Measurements from ENCODE around the gene TMEM220. TPM values are rescaled to one million over a fixed set of nuclear protein-coding genes. Genes with fewer than 3 reads are reported as not detected.

The TMEM220 gene
- total RNA-seq, 2 experiments from 2014 or later = 2.9 to 3.2 TPM

- no peaks in the 10 kb centered on the region for H3K4me1 Mint-ChIP-seq (ENCODE audit: low read depth)
- DNase-seq (no peak), ATAC-seq (ENCODE audit: poor library complexity) (no peak)
- ChIA-PET CTCF (no interaction called here), POLR2A (no interaction called here)
- TF ChIP-seq CTCF (IDR thresholded peaks at IDR 0.05) = no peak
- H3K27ac Mint-ChIP-seq = no peak overlapping the region
- no peak overlapping the region for H3K4me3 ChIP-seq (ENCODE audit: low read length)
- H3K9me3 Mint-ChIP-seq = peaks cover 2% of the 10 kb centered on the region
- no peaks in the 10 kb centered on the region for H3K4me1 ChIP-seq (ENCODE audit: insufficient read depth, low read length)
- H3K9me3 ChIP-seq (ENCODE audit: control insufficient read depth in 1 of 2, insufficient read depth in 1 of 2, low read length in 2 of 2) = peaks cover 0 to 2% of the 10 kb centered on the region in 2 experiments
- intact Hi-C loops (cut with DNase I, micrococcal nuclease) = no loop called here
- no peaks in the 10 kb centered on the region for H3K27me3 Mint-ChIP-seq
- H3K36me3 Mint-ChIP-seq (ENCODE audit: low read depth) = no peaks in the 10 kb centered on the region
- no peaks in the 10 kb centered on the region for H3K36me3 ChIP-seq (ENCODE audit: insufficient read depth, low read length)
- H3K27ac ChIP-seq (ENCODE audit: low read depth in 1 of 2, low read length in 2 of 2) = no peak overlapping the region
- H3K4me3 Mint-ChIP-seq = no peak overlapping the region
- H3K27me3 ChIP-seq (ENCODE audit: control insufficient read depth in 1 of 2, insufficient read depth in 2 of 2, low read length in 2 of 2) = no peaks in the 10 kb centered on the region
Measured at GRCh38 chr17:10777131-10777807, 47.4 kb upstream of the TMEM220 start.

DNA sequence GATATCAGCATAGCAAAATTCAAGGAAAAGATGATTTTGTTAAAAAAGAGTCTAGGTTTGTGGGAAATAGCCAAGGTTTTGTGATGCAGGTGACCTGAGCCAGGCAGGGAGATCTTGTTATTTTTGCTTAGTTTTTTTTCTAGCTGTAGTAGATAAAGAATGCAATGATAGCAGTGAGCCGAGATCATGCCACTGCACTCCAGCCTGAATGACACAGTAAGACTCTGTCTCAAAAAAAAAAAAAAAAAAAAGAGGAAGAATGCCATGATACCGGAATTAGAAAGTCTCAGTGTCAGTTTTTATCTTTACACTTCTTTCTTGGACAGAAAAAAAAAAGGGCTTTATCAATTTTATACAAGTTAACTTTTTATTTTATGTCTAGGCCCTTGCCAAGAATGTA lies 46.6 kb upstream of the TMEM220 start:
- Histone ChIP-seq H3K4me1 (ENCODE audit: insufficient read depth, low read length) (no peaks in the 10 kb centered on the region), H3K27ac (ENCODE audit: low read depth in 1 of 2, low read length in 2 of 2) (no peak overlapping the region), H3K27me3 (ENCODE audit: control insufficient read depth in 1 of 2, insufficient read depth in 2 of 2, low read length in 2 of 2) (no peaks in the 10 kb centered on the region), H3K36me3 (ENCODE audit: insufficient read depth, low read length) (no peaks in the 10 kb centered on the region), H3K9me3 (ENCODE audit: control insufficient read depth in 1 of 2, insufficient read depth in 1 of 2, low read length in 2 of 2) (peaks cover 4 to 5% of the 10 kb centered on the region in 2 experiments), H3K4me3 (ENCODE audit: low read length) (no peak overlapping the region)
- CTCF ChIA-PET = no interaction called here
- no peak overlapping the region for H3K27ac Mint-ChIP-seq
- DNase-seq (no peak), ATAC-seq (ENCODE audit: poor library complexity) (no peak)
- H3K4me3 Mint-ChIP-seq = no peak overlapping the region
- H3K9me3 Mint-ChIP-seq = peaks cover 3% of the 10 kb centered on the region
- no peaks in the 10 kb centered on the region for H3K36me3 Mint-ChIP-seq (ENCODE audit: low read depth)
- intact Hi-C loops (cut with DNase I, micrococcal nuclease) = no loop called here
- H3K4me1 Mint-ChIP-seq (ENCODE audit: low read depth) = no peaks in the 10 kb centered on the region
- no peaks in the 10 kb centered on the region for H3K27me3 Mint-ChIP-seq
- no peak for TF ChIP-seq CTCF (IDR thresholded peaks at IDR 0.05)
- POLR2A ChIA-PET = no interaction called here

DNA sequence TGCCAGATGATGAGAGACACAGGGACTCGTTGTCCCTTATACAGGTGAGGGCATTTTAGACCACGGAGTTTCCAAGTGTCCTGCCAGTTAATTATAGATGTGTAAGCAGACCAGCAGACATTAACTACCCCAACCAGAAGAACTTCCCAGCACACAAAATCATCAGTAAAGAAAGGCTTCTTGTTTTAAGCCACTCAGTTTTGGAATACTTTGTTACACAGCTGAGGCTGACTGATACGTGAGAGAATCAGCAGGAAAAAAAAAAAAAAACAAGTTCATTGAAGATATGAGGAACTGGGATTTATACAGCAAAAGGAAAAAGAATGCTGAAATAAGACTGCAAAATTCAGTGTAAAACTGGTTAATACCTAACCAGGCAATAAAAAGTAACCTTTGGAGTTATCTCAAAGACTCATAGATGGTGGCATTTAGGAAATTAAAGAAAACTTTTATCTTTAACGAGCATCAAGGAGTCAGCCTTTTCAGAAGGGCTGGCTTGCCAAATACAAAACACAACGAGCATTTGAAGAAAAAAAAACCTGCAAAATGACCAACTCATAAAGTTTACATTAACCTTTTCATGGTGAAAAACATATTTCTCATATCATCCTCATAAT lies 46.0 kb upstream of the TMEM220 start:
- Mint-ChIP-seq H3K27ac (no peak overlapping the region), H3K27me3 (no peaks in the 10 kb centered on the region), H3K4me3 (no peak overlapping the region), H3K36me3 (ENCODE audit: low read depth) (no peaks in the 10 kb centered on the region), H3K4me1 (ENCODE audit: low read depth) (no peaks in the 10 kb centered on the region), H3K9me3 (peaks cover 4% of the 10 kb centered on the region)
- intact Hi-C loops (cut with DNase I, micrococcal nuclease) = no loop called here
- Histone ChIP-seq H3K27me3 (ENCODE audit: control insufficient read depth in 1 of 2, insufficient read depth in 2 of 2, low read length in 2 of 2) (no peaks in the 10 kb centered on the region), H3K4me3 (ENCODE audit: low read length) (no peak overlapping the region), H3K9me3 (ENCODE audit: control insufficient read depth in 1 of 2, insufficient read depth in 1 of 2, low read length in 2 of 2) (peaks cover 5 to 7% of the 10 kb centered on the region in 2 experiments), H3K27ac (ENCODE audit: low read depth in 1 of 2, low read length in 2 of 2) (no peak overlapping the region), H3K4me1 (ENCODE audit: insufficient read depth, low read length) (no peaks in the 10 kb centered on the region), H3K36me3 (ENCODE audit: insufficient read depth, low read length) (no peaks in the 10 kb centered on the region)
- ChIA-PET CTCF (no interaction called here), POLR2A (no interaction called here)
- TF ChIP-seq CTCF (IDR thresholded peaks at IDR 0.05) = no peak
- DNase-seq (no peak), ATAC-seq (ENCODE audit: poor library complexity) (no peak)

Measured in CD4-positive, alpha-beta T cell (primary cell).